Endothelial cell of umbilical vein (primary cell): ENCODE results near the gene AZU1. TPM values are rescaled to one million over a fixed set of nuclear protein-coding genes. Genes with fewer than 3 reads are reported as not detected.

ENCODE experiments used
- BruUV-seq: library from RNA; stranded (reverse); fragments of 400-500 nt; replicated peaks from 2 replicates; lab custom pipeline; 2021; lab: Mats Ljungman, UMichigan
- CTCF ChIA-PET: fragments of 300-600, 350-600 bp; sonication (Branson Sonifier 250); formaldehyde crosslinking; loops from one replicate; lab custom pipeline; 2021; ENCODE audit warnings: antibody characterized with exemption, inconsistent platforms; lab: Charles Lee
- POLR2A ChIA-PET: fragments of 300-600, 350-600 bp; sonication (Branson Sonifier 250); formaldehyde crosslinking; loops from one replicate; lab custom pipeline; 2021; ENCODE audit warnings: antibody characterized with exemption, inconsistent platforms; lab: Charles Lee
- DNase-seq: peaks from one replicate; pipeline ENCODE4 v3.0.0-alpha.2; 2011; ENCODE audit warnings: low read depth, low spot score
- FAIRE-seq: peaks from 2 replicates; lab custom pipeline; 2011; peaks lifted over from hg19 to GRCh38; lab: Jason Lieb, UNC
- H2AFZ ChIP-seq: 2 replicates; pipeline ENCODE4 v1.6.0; 2012; ENCODE audit warnings: low read depth, low read length, control low read depth, inconsistent platforms
- H3K27ac ChIP-seq: 2 replicates; pipeline ENCODE4 v1.5.1; 2011; ENCODE audit warnings: low read depth, mild to moderate bottlenecking, control low read depth, low read length, moderate library complexity; ENCODE audit not compliant: insufficient read depth
- H3K27me3 ChIP-seq, 2 experiments: 2 replicates each; pipeline versions ENCODE4 v1.6.0 to v1.6.1; 2011; ENCODE audit warnings: low read length in 2 of 2, mixed read lengths in 1 of 2; ENCODE audit not compliant: control insufficient read depth in 2 of 2, insufficient read depth in 2 of 2
- H3K36me3 ChIP-seq, 2 experiments: 2 replicates in 1 of 2; 3 replicates in 1 of 2; pipeline ENCODE4 v1.5.1; 2011; ENCODE audit warnings: low read length in 2 of 2, mild to moderate bottlenecking in 1 of 2, moderate library complexity in 1 of 2; ENCODE audit not compliant: control insufficient read depth in 2 of 2, insufficient read depth in 2 of 2; ENCODE audit errors: extremely low read depth in 1 of 2
- H3K4me1 ChIP-seq: 3 replicates; pipeline ENCODE4 v1.5.1; 2011; ENCODE audit warnings: mild to moderate bottlenecking, low read length; ENCODE audit not compliant: control insufficient read depth, insufficient read depth; ENCODE audit errors: extremely low read depth
- H3K4me2 ChIP-seq: 2 replicates; pipeline ENCODE4 v1.6.1; 2011; ENCODE audit warnings: low read length, control low read depth, mixed read lengths; ENCODE audit not compliant: insufficient read depth
- H3K4me3 ChIP-seq, 3 experiments: fragments of 200-600 bp in 1 of 3; sonication (generic), shearing (Covaris generic) in 1 of 3; replicated peaks in 1 of 3; 2 replicates each; pipeline ENCODE4 v1.5.1; 2011 to 2016; ENCODE audit warnings: control low read depth in 3 of 3, low read length in 3 of 3, mild to moderate bottlenecking in 2 of 3, inconsistent platforms in 1 of 3, low read depth in 1 of 3, moderate library complexity in 1 of 3; ENCODE audit not compliant: insufficient read depth in 1 of 3
- H3K79me2 ChIP-seq: 2 replicates; pipeline ENCODE4 v1.6.0; 2012; ENCODE audit warnings: low read length, inconsistent platforms; ENCODE audit not compliant: control insufficient read depth, insufficient read depth
- H3K9ac ChIP-seq: replicated peaks from 2 replicates; pipeline ENCODE3; 2011; ENCODE audit warnings: low read length, control low read depth; ENCODE audit not compliant: insufficient read depth; ENCODE audit errors: extremely low read depth
- H3K9me1 ChIP-seq: replicated peaks from 3 replicates; pipeline ENCODE4 v1.6.0; 2011; ENCODE audit warnings: mild to moderate bottlenecking, low read length; ENCODE audit not compliant: control insufficient read depth, insufficient read depth; ENCODE audit errors: extremely low read depth
- H3K9me3 ChIP-seq: replicated peaks from 2 replicates; pipeline ENCODE4 v1.5.1; 2012; ENCODE audit warnings: low read length, inconsistent platforms; ENCODE audit not compliant: control insufficient read depth, insufficient read depth
- H4K20me1 ChIP-seq: replicated peaks from 2 replicates; pipeline ENCODE3; 2011; ENCODE audit warnings: mild to moderate bottlenecking, low read length; ENCODE audit not compliant: control insufficient read depth, insufficient read depth; ENCODE audit errors: extremely low read depth
- EZH2 ChIP-seq: IDR thresholded peaks from 2 replicates; pipeline ENCODE4 v1.6.1; 2012; ENCODE audit warnings: borderline replicate concordance, low read depth, mild to moderate bottlenecking, moderate library complexity, low read length, inconsistent platforms; ENCODE audit not compliant: severe bottlenecking
- FOS ChIP-seq: IDR thresholded peaks from 2 replicates; pipeline ENCODE4 v1.6.1; 2011; ENCODE audit warnings: mild to moderate bottlenecking, low read length, moderate library complexity, borderline replicate concordance; ENCODE audit not compliant: insufficient read depth
- GATA2 ChIP-seq: IDR thresholded peaks from 2 replicates; pipeline ENCODE4 v1.7.0; 2011; ENCODE audit warnings: low read depth, mild to moderate bottlenecking, moderate library complexity, mixed read lengths, low read length; ENCODE audit not compliant: insufficient read length, insufficient read depth
- JUN ChIP-seq: IDR thresholded peaks from 2 replicates; pipeline ENCODE4 v1.6.1; 2011; ENCODE audit warnings: borderline replicate concordance, low read depth; ENCODE audit not compliant: insufficient read length, insufficient read depth
- POLR2A ChIP-seq: IDR thresholded peaks from 2 replicates; pipeline ENCODE4 v1.6.1; 2012; ENCODE audit warnings: low read depth, mild to moderate bottlenecking, control low read depth, low read length
- POLR2AphosphoS5 ChIP-seq: IDR thresholded peaks from 2 replicates; pipeline ENCODE4 v1.6.1; 2012; ENCODE audit warnings: low read depth, mild to moderate bottlenecking, control low read depth, low read length, moderate library complexity; ENCODE audit not compliant: insufficient read depth
- dilution Hi-C: fragments of 300-500 bp; cut with MboI; formaldehyde crosslinking; loops from one replicate; pipeline ENCODE4 v1.15.0; 2019; ENCODE audit warnings: low sequenced_read_pairs; ENCODE audit not compliant: extremely low pct_ligation_motif_present
- intact Hi-C: fragments of 100-400 bp; cut with micrococcal nuclease; formaldehyde crosslinking; loops from one replicate; pipeline ENCODE4 v1.10.0; 2022
- polyA plus RNA-seq, 4 experiments: library from polyadenylated mRNA; depleted of rRNA in 3 of 4; stranded (reverse) in 3 of 4; unstranded in 1 of 4; fragments of >200 nt; gene quantifications; 2 replicates each; pipeline versions ENCODE4 v1.2.1 to v1.2.3, GENCODE V29; 2011 to 2012; ENCODE audit warnings: missing spikeins in 1 of 4
- total RNA-seq: library from RNA; stranded (reverse); gene quantifications from 2 replicates; pipeline ENCODE4 v1.2.3, GENCODE V29; 2021

AZU1 gene
- total and polyA plus RNA-seq, 2 donors (not counting 3 experiments of a cell fraction or from before 2014, with no cell fraction given): 0.12 TPM; not detected in 1

GRCh38 chr19:873561-874041 lies 46.0 kb downstream of the AZU1 start:
- POLR2A ChIA-PET: no interaction called here
- intact Hi-C loops: no loop called here
- no TSS peak for BruUV-seq
- FAIRE-seq (no peak), DNase-seq (no peak)
- Histone ChIP-seq H3K79me2 (no peaks in the 10 kb centered on the region), H3K4me3 (no peak overlapping the region), H3K27me3 (no peaks in the 10 kb centered on the region), H2AFZ (no peak overlapping the region), H3K27ac (no peak overlapping the region), H4K20me1 (no peaks in the 10 kb centered on the region), H3K9ac (no peak overlapping the region), H3K4me1 (peaks cover 9% of the 10 kb centered on the region), H3K36me3 (peaks cover 0 to 17% of the 10 kb centered on the region in 2 experiments), H3K9me1 (no peaks in the 10 kb centered on the region), H3K4me2 (no peak overlapping the region), H3K9me3 (no peaks in the 10 kb centered on the region)
- dilution Hi-C loops: no loop called here
- TF ChIP-seq JUN: no peak
- TF ChIP-seq POLR2AphosphoS5: no peak
- TF ChIP-seq EZH2: no peak
- no peak for TF ChIP-seq POLR2A
- no peak for TF ChIP-seq FOS
- CTCF ChIA-PET: interaction anchor here (2.0 kb wide), 1 partner anchor 10 kb away, joined by 7 read pairs; no protein-coding TSS in a partner anchor

- Histone ChIP-seq H3K9me3 (no peaks in the 10 kb centered on the region), H3K79me2 (no peaks in the 10 kb centered on the region), H3K9ac (no peak overlapping the region), H3K27me3 (no peaks in the 10 kb centered on the region), H4K20me1 (no peaks in the 10 kb centered on the region), H3K27ac (no peak overlapping the region), H3K9me1 (no peaks in the 10 kb centered on the region), H3K4me2 (no peak overlapping the region), H2AFZ (no peak overlapping the region), H3K36me3 (peaks cover 0 to 22% of the 10 kb centered on the region in 2 experiments), H3K4me1 (no peaks in the 10 kb centered on the region), H3K4me3 (no peak overlapping the region)
- ChIA-PET CTCF (no interaction called here), POLR2A (no interaction called here)
- TF ChIP-seq GATA2: no peak
- no peak for TF ChIP-seq JUN
- intact Hi-C loops (no loop called here), dilution Hi-C loops (no loop called here)
- no TSS peak for BruUV-seq
- DNase-seq (no peak), FAIRE-seq (no peak)
These were observed 47.7 kb downstream of the AZU1 start for GRCh38 chr19:875265-875879.
